SKM-1 treated with dmso at 0.1 percent for 144 hours (cell line): ENCODE results near the gene TSPYL1.

Experiments
- DNase-seq: peaks from one replicate; lab custom pipeline; 2025; ENCODE audit not compliant: unreplicated experiment; lab: John Stamatoyannopoulos, UW

The TSPYL1 gene

DNA sequence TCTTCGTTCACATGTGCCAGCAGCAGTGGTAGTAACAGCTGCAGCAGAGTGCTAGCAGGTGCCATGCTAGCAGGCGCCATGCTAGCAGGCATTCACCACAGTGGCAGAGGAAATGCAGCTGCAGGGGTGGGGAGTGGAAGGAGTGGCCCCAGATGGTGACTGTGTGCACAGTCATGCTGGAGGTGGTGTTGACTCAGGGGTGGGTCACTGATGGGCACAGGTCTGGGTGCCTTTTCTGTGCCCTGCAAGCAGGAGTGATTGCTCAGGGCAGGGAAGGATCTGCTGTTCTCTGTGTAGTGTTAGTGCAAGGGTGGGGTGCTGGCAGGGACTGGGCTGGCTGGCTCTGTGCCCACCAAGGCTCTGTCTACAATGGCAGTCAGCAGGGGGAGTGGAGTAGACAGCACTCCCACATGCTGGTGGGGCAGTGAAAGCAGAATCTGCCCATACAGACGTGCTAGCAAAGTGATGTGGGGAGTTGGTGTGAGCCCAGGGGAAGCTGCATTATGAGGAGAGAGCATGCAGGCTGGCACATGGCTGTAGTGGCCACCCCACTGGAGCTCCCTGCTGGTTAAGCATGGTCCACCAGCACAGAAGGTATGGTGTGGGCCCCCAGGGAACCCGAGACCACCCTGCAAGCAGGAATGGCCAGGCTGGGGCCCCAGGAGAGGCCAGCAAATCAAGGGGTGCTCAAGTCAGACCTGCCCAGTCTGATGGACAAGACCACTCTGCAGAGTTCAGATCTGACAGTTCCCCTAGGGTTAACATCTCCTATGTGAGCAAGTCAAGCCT lies 14.5 kb downstream of the TSPYL1 start:
- DNase-seq, result no peak

DNA sequence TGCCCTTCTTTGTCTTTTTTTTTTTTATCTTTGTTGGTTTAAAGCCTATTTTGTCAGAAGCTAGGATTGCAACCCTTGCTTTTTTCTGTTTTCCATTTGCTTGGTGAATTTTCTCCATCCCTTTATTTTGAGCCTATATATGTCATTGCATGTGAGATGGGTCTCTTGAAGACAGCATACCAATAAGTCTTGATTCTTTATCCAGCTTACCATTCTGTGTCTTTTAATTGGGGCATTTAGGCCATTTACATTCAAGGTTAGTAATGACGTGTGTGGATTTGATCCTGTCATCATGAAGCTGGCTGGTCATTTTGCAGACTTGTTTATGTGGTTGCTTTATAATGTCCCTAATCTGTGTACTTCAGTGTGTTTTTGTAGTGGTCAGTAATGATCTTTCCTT lies 16.4 kb downstream of the TSPYL1 start:
- DNase-seq, result no peak

DNA sequence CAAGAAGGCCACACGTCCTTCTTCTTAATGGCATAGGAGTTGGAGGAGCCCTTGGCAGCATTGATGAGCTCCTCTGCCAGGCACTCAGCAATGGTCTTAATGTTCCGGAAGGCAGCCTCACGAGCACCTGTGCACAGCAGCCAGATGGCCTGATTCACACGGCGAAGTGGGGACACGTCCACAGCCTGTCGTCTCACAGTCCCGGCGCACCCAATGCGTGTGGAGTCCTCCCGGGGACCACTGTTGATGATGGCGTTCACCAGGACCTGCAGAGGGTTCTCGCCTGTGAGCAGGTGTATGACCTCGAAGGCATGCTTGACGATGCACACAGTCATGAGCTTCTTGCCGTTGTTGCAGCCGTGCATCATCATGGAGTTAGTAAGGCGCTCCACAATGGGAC lies 21.2 kb downstream of the TSPYL1 start:
- no peak for DNase-seq

- no peak for DNase-seq
Measured at GRCh38 chr6:116256694-116257093, 23.0 kb downstream of the TSPYL1 start.

DNA sequence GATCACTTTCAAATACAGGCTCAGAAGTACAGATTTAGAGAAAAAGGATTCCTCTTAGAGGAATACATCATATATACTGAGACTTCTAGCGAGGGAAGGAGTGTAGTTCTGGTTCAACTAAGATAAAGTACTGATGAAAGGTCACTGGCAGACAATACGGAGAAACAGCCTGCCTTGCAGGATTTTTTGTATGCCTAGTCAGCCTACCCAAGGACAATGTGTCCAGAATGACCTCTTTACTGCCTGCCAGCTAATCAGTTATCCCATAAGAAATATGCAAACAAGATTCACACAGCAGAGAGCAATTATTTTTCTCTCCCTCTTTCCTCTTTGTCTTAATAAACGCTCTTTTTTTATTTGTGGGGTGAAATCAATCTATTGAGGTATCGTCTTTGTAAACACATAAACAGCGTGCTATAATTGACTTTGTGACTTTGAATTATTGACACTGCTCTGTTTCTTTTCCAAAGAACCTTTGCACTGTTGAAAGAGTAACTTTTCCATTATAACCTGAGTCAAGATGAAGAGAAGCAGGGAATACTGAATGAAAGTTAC lies 24.4 kb downstream of the TSPYL1 start:
- no peak for DNase-seq

- DNase-seq, result no peak
Measured at GRCh38 chr6:116254297-116255056, 25.3 kb downstream of the TSPYL1 start.

GRCh38 chr6:116253505-116254296 lies 26.0 kb downstream of the TSPYL1 start, which contains the start of gene TSPYL4:
Gene TSPYL4 (minus strand): TSS chr6:116254075. CDS start chr6:116254008, 67 bp downstream.
- peak; percentile 93 for DNase-seq

DNA sequence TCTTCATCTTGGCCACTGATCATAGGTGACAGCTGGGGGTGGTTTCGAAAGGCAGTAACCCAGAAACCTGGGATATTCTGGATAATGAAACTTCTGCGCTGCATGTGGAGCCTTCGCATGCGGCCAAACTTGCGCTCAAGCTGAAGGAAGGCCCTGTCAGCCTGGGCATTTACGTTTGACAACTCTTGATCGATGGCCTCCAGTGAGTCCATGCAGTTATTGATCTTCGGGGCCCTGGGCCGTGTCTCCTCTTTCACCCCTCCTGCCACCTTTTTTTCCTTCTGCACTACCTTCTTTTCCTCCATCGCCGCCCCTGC lies 26.6 kb downstream of the TSPYL1 start:
- no peak for DNase-seq

GRCh38 chr6:116251568-116252384 lies 28.0 kb downstream of the TSPYL1 start:
- DNase-seq, result no peak

- DNase-seq, result no peak
Measured at GRCh38 chr6:116248577-116248976, 31.2 kb downstream of the TSPYL1 start.

- DNase-seq, result peak; percentile 30
Measured at GRCh38 chr6:116247285-116247684, 32.4 kb downstream of the TSPYL1 start.

- DNase-seq, result no peak
Measured at GRCh38 chr6:116246089-116246488, 33.6 kb downstream of the TSPYL1 start.

DNA sequence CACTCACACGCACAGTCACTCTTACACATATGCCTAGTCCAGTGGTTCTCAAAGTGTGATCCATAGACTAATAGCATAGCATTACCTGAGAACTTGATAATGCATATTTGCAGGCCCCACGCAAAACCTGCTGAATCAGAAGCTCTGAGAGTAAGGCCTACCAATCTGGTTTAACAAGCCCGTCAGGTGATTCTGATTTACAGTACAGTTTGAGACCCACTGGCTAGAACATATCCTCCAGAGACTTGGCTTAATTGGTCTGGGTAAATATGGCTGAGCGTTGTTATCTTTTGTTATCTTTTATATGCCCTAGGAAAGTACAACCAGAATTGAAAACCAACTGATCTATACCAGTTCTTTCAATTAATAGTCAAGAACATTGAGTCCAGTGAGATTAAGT lies 35.4 kb downstream of the TSPYL1 start:
- no peak for DNase-seq

- DNase-seq, result no peak
Measured at GRCh38 chr6:116239856-116240255, 39.9 kb downstream of the TSPYL1 start.

DNA sequence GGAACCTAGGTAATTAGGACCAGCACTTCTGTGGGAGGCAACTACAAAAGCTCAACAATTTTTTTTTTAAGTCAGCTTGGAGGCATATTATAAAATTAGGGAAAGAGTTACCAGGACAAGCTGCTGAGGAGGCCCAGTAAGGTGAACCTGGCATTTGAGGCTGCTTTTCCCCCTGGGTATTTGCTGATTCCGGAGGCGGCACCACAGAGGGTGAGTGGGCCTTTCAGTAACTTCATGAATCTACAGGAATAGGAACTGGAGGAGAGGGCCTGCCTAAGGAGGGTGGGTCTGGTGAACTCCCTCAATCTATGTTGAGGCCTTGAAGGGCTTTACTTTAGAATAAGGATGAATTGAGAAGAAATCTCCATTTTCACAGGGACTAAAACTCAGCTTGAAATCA lies 40.5 kb downstream of the TSPYL1 start:
- DNase-seq, result no peak

- DNase-seq, result no peak
Measured at GRCh38 chr6:116238083-116238482, 41.6 kb downstream of the TSPYL1 start.

- no peak for DNase-seq
Measured at GRCh38 chr6:116234689-116235088, 45.0 kb downstream of the TSPYL1 start.

GRCh38 chr6:116229287-116229913 lies 50.3 kb downstream of the TSPYL1 start:
- no peak for DNase-seq
